H1 (cell line): ENCODE measurements around the gene SORCS3.

Source experiments
- FOSL1 ChIP-seq: IDR thresholded peaks from 2 replicates; pipeline ENCODE4 v1.6.1; 2011; ENCODE audit warnings: mild to moderate bottlenecking, low read depth, low read length, moderate library complexity; ENCODE audit not compliant: insufficient read depth
- JUN ChIP-seq: IDR thresholded peaks from 2 replicates; pipeline ENCODE4 v1.6.1; 2011; ENCODE audit warnings: low read depth, mild to moderate bottlenecking, improper control_type of control experiment, low read length

DNA sequence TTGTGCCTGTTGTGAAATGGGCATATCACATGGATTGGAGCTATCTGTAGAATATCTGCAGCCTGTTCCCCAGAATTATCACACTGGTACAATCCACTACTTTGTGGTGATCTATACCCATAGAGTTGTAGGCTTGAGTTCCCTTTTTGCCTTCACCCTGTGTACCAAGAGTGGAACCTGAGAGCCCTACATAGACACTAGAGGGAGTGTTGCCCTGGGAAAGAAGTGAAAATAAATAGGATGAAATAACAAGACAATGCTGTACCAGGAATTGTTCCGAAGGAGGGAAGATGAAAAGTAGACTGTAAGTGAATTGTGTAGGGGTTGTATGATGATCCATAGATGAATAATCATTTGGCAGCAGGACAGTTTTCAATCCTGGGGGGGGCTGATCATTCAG lies 9.0 kb downstream of the SORCS3 start:
- TF ChIP-seq JUN (no peak), FOSL1 (no peak)
